ENCODE results near the gene RECQL5.
"Not testable (repeated sequence)": the region's sequence is repeated elsewhere in the genome, so short reads cannot be mapped to it uniquely, and the experiment has no call there.

The RECQL5 gene

GRCh38 chr17:75592348-75593020 is 74.5 kb downstream of the RECQL5 start:
- Mint-ChIP-seq H3K27ac (no peak overlapping the region), H3K4me1 (peaks cover 8% of the 10 kb centered on the region)

GRCh38 chr17:75591722-75592302 is 75.1 kb downstream of the RECQL5 start:
- Mint-ChIP-seq H3K36me3 (no peaks in the 10 kb centered on the region), H3K9me3 (no peaks in the 10 kb centered on the region), H3K4me1 (peaks cover 8% of the 10 kb centered on the region), H3K4me3 (no peak overlapping the region), H3K27ac (no peak overlapping the region)
- DNase-seq (ENCODE audit: low spot score in 2 of 2) (no peak), ATAC-seq (no peak)

More at GRCh38 chr17:75592348-75593020, 74.5 kb downstream of the RECQL5 start:
- ATAC-seq (no peak), DNase-seq (ENCODE audit: low spot score in 2 of 2) (no peak)
- Mint-ChIP-seq H3K4me3 (no peak overlapping the region), H3K9me3 (no peaks in the 10 kb centered on the region), H3K36me3 (no peaks in the 10 kb centered on the region)

GRCh38 chr17:75590849-75591721 is 75.9 kb downstream of the RECQL5 start:
- H3K36me3 Mint-ChIP-seq, result no peaks in the 10 kb centered on the region
- peak overlapping the region; percentile 68 for H3K4me3 Mint-ChIP-seq
- ATAC-seq, result no peak
- H3K27ac Mint-ChIP-seq, result no peak overlapping the region
- DNase-seq (ENCODE audit: low spot score in 2 of 2), result no peak
- peaks cover 8% of the 10 kb centered on the region for H3K4me1 Mint-ChIP-seq
- no peaks in the 10 kb centered on the region for H3K9me3 Mint-ChIP-seq

- H3K9me3 Mint-ChIP-seq, result no peaks in the 10 kb centered on the region
- H3K36me3 Mint-ChIP-seq, result no peaks in the 10 kb centered on the region
- peak overlapping the region; percentile 68 for H3K4me3 Mint-ChIP-seq
- peaks cover 8% of the 10 kb centered on the region for H3K4me1 Mint-ChIP-seq
- no peak for ATAC-seq
- no peak overlapping the region for H3K27ac Mint-ChIP-seq
- DNase-seq (ENCODE audit: low spot score in 2 of 2), result no peak
Measured at GRCh38 chr17:75590314-75590761, 76.6 kb downstream of the RECQL5 start.

GRCh38 chr17:75589919-75590303 is 77.0 kb downstream of the RECQL5 start:
- H3K4me3 Mint-ChIP-seq, result peak overlapping the region; percentile 68
- no peaks in the 10 kb centered on the region for H3K9me3 Mint-ChIP-seq
- DNase-seq (ENCODE audit: low spot score in 2 of 2) (no peak), ATAC-seq (no peak)
- no peaks in the 10 kb centered on the region for H3K36me3 Mint-ChIP-seq
- H3K4me1 Mint-ChIP-seq, result peaks cover 8% of the 10 kb centered on the region
- H3K27ac Mint-ChIP-seq, result no peak overlapping the region

GRCh38 chr17:75589012-75589918 is 77.7 kb downstream of the RECQL5 start:
- no peak overlapping the region for H3K27ac Mint-ChIP-seq
- H3K4me3 Mint-ChIP-seq, result peak overlapping the region; percentile 68
- H3K4me1 Mint-ChIP-seq, result peaks cover 8% of the 10 kb centered on the region
- DNase-seq (ENCODE audit: low spot score in 2 of 2) (peak; percentile 96 to 98), ATAC-seq (peak; percentile 88)
- no peaks in the 10 kb centered on the region for H3K9me3 Mint-ChIP-seq
- no peaks in the 10 kb centered on the region for H3K36me3 Mint-ChIP-seq

GRCh38 chr17:75588596-75589011 is 78.3 kb downstream of the RECQL5 start:
- Mint-ChIP-seq H3K36me3 (no peaks in the 10 kb centered on the region), H3K4me1 (peaks cover 8% of the 10 kb centered on the region), H3K4me3 (peak overlapping the region; percentile 68), H3K27ac (peak overlapping the region; percentile 48), H3K9me3 (no peaks in the 10 kb centered on the region)
- no peak for DNase-seq (ENCODE audit: low spot score in 2 of 2)
- ATAC-seq, result peak; percentile 39

GRCh38 chr17:75587675-75588595 is 79.0 kb downstream of the RECQL5 start, which contains the start of gene MYO15B:
Gene MYO15B, plus strand, starts transcription at chr17:75587800. Its CDS starts 258 bp downstream, at chr17:75588058.
- no peaks in the 10 kb centered on the region for H3K36me3 Mint-ChIP-seq
- DNase-seq (ENCODE audit: low spot score in 2 of 2) (peak; percentile 49 to 81), ATAC-seq (peak; percentile 57)
- H3K9me3 Mint-ChIP-seq, result no peaks in the 10 kb centered on the region
- H3K4me1 Mint-ChIP-seq, result peaks cover 8% of the 10 kb centered on the region
- H3K27ac Mint-ChIP-seq, result peak within 1 kb of the TSS; percentile 48
- peak within 1 kb of the TSS; percentile 68 for H3K4me3 Mint-ChIP-seq

GRCh38 chr17:75584849-75585175 is 82.1 kb downstream of the RECQL5 start:
- Mint-ChIP-seq H3K4me1 (peaks cover 7% of the 10 kb centered on the region), H3K27ac (no peak overlapping the region), H3K9me3 (peaks cover 2% of the 10 kb centered on the region), H3K4me3 (no peak overlapping the region), H3K36me3 (no peaks in the 10 kb centered on the region)
- DNase-seq (ENCODE audit: low spot score in 2 of 2) (no peak), ATAC-seq (no peak)

- H3K27ac Mint-ChIP-seq, ATAC-seq, H3K4me1 Mint-ChIP-seq: not testable (repeated sequence)
Measured at GRCh38 chr17:75583197-75583596, 83.8 kb downstream of the RECQL5 start.

GRCh38 chr17:75581121-75581725 is 85.7 kb downstream of the RECQL5 start:
- ATAC-seq (peak; percentile 61), DNase-seq (ENCODE audit: low spot score in 2 of 2) (peak in 1 of 2 donors; percentile 77)
- peak overlapping the region; percentile 76 for H3K4me3 Mint-ChIP-seq

More at GRCh38 chr17:75583197-75583596, 83.8 kb downstream of the RECQL5 start:
- DNase-seq (ENCODE audit: low spot score in 2 of 2); H3K4me3 Mint-ChIP-seq; H3K36me3 Mint-ChIP-seq; H3K9me3 Mint-ChIP-seq: not testable (repeated sequence)

More at GRCh38 chr17:75581121-75581725, 85.7 kb downstream of the RECQL5 start:
- peak overlapping the region; percentile 56 for H3K27ac Mint-ChIP-seq
- not testable (repeated sequence) for H3K36me3 Mint-ChIP-seq, H3K9me3 Mint-ChIP-seq, H3K4me1 Mint-ChIP-seq
